NCI-H526 treated with DMSO at 0.1 percent for 48 hours (cell line): ENCODE results near the gene MRPL40.
"Not testable (repeated sequence)": the region's sequence is repeated elsewhere in the genome, so short reads cannot be mapped to it uniquely, and the experiment has no call there.

Experiments
- DNase-seq: peaks from one replicate; lab custom pipeline; 2025; lab: John Stamatoyannopoulos, UW

The MRPL40 gene

GRCh38 chr22:19407649-19408606 lies 24.4 kb upstream of the MRPL40 start:
- DNase-seq: no peak

- no peak for DNase-seq
Measured at GRCh38 chr22:19410941-19411689, 21.2 kb upstream of the MRPL40 start.

- DNase-seq: no peak
Measured at GRCh38 chr22:19411690-19412045, 20.7 kb upstream of the MRPL40 start.

- DNase-seq: no peak
Measured at GRCh38 chr22:19412478-19412877, 19.9 kb upstream of the MRPL40 start.

GRCh38 chr22:19412923-19413322 lies 19.4 kb upstream of the MRPL40 start:
- no peak for DNase-seq

GRCh38 chr22:19419086-19419463 lies 13.3 kb upstream of the MRPL40 start:
- DNase-seq: no peak

- DNase-seq: no peak
Measured at GRCh38 chr22:19419464-19420178, 12.7 kb upstream of the MRPL40 start.

- DNase-seq: no peak
Measured at GRCh38 chr22:19420321-19420720, 12.0 kb upstream of the MRPL40 start.

- DNase-seq: no peak
Measured at GRCh38 chr22:19422440-19423301, 9.7 kb upstream of the MRPL40 start.

- no peak for DNase-seq
Measured at GRCh38 chr22:19424186-19424500, 8.2 kb upstream of the MRPL40 start.

- no peak for DNase-seq
Measured at GRCh38 chr22:19429950-19430889, 2.1 kb upstream of the MRPL40 start.

GRCh38 chr22:19430890-19431541 lies 1.3 kb upstream of the MRPL40 start:
- no peak for DNase-seq

- DNase-seq: peak; percentile 34
Measured at GRCh38 chr22:19431649-19432132, 654 bp upstream of the MRPL40 start, which contains the start of gene HIRA. HIRA (minus strand) TSS chr22:19431733; CDS start chr22:19431476, 257 bp downstream.

- no peak for DNase-seq
Measured at GRCh38 chr22:19434401-19434800, 2.1 kb downstream of the MRPL40 start.

- no peak for DNase-seq
Measured at GRCh38 chr22:19434829-19435580, 2.7 kb downstream of the MRPL40 start.

GRCh38 chr22:19436444-19437161 lies 4.3 kb downstream of the MRPL40 start:
- not testable (repeated sequence) for DNase-seq

GRCh38 chr22:19438298-19438697 lies 6.0 kb downstream of the MRPL40 start:
- DNase-seq: no peak
